Hematopoietic multipotent progenitor cell (in vitro differentiated cells): Measurements from ENCODE around the gene DOCK7. TPM values are rescaled to one million over a fixed set of nuclear protein-coding genes. Genes with fewer than 3 reads are reported as not detected.

ENCODE experiments used
- DNase-seq, 3 donors: peaks; one replicate each; pipeline ENCODE4 v3.0.0-alpha.2; 2011 to 2015; ENCODE audit warnings: low read depth in 2 of 3, low spot score in 2 of 3
- total RNA-seq: library from RNA; depleted of rRNA; stranded (reverse); fragments of >200 nt; gene quantifications from one replicate; pipeline ENCODE4 v1.2.3, GENCODE V29; 2012

DOCK7 gene
- total RNA-seq, 1 donor: 15.3 TPM

DNA sequence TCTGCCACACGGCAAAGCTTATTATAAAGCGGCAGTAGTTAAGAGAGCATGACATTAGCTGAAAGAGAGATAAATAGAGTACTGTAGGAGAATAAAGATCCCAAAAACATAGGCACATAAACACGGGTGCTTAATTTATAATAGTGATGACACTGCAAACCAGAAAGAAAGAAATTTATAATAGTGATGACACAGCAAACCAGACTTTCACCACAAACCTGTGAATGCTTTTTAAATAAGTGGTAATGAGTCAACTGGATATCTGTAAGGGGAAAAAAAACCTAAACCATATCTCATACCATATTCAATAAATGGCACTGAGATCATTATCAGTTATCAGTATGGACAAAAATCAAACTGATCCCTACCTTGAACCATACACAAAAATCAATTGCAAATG lies 225.8 kb downstream of the DOCK7 start:
- peak in 2 of 3 donors; percentile 9 to 21 for DNase-seq

DNA sequence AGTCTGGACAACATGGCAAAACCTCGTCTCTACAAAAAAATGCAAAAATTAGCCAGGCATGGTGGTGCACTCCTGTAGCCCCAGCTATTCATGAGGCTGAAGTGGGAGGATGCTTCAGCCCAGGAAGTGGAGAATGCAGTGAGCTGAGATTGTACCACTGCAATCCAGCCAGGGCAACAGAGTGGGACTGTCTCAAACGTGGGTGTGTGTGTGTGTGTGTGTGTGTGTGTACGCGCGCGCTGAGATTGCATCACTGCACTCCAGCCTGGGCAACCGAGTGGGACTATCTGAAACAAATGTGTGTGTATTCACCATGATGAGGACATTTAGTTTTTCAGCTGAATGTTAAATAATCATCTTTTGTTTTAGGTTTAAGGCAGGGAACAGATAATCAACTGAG lies 230.2 kb downstream of the DOCK7 start:
- DNase-seq: no peak

DNA sequence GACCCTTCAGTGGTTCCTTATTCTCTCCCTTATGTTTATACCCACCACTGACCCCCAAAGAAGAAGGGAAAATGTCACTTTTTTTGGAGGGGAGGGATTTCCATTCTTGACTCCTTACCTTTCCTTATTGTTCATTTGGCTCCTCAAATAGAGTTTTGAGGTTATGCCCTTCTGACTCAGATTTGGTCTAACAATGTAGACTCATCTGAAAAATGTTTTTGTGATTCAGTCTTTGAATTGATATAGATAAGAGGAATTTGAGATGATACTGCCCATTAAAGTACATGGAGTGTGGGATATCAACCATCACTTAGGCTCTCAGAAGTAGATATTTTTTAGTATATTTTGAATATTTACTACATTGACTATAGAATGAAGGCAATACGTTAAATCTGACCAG lies 235.2 kb downstream of the DOCK7 start:
- no peak for DNase-seq

DNA sequence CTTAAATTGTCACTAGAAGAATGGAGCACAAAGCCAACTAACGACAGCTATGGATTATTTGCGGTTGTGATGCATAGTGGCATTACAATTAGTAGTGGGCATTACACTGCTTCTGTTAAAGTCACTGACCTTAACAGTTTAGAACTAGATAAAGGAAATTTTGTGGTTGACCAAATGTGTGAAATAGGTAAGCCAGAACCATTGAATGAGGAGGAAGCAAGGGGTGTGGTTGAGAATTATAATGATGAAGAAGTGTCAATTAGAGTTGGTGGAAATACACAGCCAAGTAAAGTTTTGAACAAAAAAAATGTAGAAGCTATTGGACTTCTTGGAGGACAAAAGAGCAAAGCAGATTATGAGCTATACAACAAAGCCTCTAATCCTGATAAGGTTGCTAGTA lies 237.9 kb downstream of the DOCK7 start:
- DNase-seq: no peak

DNA sequence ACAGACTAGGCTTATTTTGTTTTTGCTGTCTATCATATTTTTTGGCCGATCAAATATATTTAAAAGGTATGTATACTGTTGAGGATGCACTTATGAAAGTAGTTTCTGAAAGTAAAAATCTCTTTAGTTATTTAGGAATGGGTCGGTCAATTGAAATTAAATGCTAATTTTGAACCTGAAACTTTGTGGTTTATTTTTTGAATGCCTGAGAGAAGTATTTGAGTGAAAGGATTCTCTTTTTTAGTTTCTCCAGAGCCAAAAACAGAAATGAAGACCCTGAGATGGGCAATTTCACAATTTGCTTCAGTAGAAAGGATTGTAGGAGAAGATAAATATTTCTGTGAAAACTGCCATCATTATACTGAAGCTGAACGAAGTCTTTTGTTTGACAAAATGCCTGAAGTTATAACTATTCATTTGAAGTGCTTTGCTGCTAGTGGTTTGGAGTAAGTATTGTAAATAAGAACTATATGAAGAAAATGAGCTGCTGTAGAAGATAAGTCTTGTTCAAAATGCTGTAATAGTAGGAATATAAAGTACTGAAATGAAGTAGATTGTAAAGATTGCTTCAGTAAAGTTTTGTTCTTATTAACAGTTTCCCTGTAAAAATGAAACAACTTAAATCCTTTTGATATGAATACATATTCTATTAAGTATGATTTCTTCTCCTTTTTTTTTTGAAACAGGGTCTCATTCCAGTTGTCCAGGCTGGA lies 239.8 kb downstream of the DOCK7 start:
- DNase-seq: no peak

DNA sequence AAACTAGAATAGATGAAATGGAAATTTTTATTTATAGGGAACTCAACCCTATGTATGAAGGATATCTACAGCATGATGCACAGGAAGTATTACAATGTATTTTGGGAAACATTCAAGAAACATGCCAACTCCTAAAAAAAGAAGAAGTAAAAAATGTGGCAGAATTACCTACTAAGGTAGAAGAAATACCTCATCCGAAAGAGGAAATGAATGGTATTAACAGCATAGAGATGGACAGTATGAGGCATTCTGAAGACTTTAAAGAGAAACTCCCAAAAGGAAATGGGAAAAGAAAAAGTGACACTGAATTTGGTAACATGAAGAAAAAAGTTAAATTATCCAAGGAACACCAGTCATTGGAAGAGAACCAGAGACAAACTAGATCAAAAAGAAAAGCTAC lies 243.5 kb downstream of the DOCK7 start:
- no peak for DNase-seq

DNA sequence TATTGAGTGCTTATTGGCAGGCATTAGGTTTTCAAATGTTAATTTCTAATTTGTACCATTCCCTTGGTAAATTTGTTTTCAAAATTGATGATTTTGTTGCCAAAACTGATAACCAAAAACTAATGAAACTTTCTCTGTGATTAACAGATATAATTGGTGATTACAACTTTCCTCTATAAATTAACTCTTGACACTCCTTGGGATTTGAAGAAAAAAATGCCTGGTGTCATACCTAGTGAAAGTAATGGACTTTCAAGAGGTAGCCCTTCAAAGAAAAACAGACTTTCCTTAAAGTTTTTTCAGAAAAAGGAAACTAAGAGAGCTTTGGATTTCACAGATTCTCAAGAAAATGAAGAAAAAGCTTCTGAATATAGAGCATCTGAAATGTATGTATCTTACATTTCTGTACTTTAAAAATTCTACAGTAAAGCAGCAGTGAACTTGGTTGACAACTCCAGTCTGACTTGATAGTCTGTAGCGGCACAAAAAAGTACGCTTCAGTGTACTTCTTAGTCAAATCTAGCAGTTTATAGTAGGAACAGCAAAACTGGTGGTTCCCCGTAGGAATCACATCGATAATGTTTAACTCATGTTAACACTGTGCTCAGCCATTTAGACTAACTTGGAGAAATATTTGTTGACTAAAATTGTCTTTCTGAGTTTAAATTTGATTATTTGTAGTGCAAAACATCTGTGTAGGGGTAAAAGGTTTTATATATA lies 248.4 kb downstream of the DOCK7 start:
- DNase-seq: peak in 2 of 3 donors; percentile 18 to 22

DNA sequence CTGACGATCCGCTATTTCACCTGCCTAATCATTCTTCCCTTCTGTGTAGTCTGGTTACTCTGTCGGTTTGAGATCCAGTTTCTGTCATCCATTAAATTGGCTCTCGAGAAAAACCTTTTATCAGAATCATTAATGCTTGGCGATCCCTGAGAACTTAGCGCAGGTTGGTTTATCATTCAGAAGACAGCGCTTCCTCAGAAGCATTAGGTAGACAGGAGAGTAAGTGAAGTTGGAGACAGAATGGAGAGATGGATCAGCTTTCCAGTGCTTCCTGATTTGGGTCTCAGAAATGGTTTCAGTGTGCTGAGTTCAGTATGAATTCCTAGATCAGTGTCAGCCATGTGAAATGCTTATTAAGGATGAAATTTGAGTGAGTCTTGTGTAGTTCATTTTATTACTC lies 250.0 kb downstream of the DOCK7 start:
- peak in 1 of 3 donors; percentile 9 for DNase-seq

DNA sequence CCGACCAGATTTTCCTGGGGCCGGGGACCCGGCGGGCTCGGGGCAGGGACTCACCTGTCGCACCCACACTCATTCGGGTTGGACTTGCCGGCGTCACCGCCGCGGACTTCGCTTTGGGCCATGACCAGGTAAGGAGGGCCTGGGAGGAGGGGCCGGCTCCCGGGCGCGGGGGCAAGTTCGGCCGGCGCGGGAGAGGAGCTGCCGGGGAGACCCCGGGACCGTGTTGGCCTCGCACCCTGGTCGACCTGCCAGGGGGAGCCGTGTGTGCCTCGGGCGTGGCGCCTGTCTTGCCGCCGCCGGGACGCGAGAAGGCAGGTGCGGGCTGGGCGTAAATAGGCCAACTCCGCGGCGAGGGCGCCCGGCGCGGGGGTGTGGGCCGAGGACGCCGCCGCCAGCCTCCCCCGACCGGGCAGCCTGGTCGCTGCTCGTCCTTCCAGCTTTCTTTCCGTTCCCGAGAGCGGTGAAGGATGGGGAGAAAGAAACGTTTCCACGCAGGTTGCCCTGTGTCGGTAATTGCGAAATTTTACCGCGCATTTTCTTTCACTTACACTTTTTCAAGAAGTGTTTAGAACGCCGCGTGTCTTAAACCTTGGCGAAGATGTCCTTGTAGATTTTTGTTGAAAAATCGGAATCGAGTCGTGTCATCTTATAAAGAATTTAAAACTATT lies 250.8 kb downstream of the DOCK7 start:
- peak; percentile 18 to 26 (median 25) for DNase-seq

DNA sequence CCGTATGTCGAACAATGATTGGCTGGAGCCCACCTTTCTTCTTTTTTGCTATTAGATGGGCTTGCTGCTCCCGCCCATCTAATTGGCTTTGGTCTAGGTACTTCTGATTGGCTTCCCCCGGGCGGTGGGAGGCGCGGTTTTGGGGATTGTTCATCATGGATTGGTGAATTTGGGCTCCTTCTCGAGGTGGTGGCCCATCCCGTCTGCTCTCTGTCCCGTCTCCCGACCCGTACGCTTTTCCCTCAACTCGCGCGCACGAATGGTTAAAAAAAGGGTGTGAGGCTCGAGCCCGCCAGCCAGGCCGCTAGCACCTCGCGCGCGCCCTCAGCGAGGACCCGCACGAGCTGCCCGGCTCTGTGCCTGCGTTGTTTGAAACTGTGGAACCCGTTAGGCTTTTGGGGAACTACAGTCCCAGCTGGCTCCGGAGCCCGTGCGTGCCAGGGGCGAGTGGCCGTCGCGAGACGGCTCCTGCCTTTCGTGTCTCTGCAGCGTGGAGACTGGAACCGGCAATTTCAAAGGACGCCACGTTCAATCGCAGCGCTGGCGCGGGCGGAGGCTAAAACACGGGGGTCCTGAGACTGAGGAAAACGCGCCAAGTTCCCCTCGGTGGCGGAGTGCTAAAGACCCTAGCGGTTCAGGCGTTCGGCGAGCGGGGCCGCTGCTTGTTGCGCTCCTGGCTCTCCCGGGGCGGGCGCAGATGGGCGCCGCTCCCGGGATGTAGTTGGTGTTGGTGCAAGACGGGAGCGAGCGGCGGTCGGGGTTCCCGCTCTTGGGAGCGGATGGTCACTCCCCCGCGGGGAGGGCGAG lies 251.5 kb downstream of the DOCK7 start, which contains the start of gene USP1:
USP1 (plus strand) TSS at position 584 of the 807 bp plus-strand sequence. CDS start 2,819 bp downstream, outside the sequence.
- DNase-seq: peak; percentile 95 to 100 (median 100)

DNA sequence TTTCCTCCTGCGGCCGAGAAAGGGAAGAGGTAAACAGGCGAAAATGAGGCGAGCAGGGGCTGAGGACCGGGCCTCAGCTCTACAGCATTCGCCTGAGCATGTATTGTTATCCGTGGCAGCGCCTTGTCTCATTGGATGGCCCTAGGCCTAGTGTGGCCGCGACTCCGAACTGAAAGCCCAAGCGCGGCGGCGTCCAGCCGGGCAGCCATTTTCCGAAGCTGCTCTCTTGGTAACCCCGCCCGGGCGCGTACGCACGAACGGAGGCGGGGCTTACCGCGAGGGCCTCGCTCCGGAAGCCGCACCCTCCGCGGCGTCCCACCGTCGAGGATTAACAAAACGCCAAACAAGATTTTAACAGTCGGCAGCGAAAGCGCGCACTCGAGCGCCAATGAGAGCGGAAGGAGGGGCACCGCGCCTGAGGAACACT lies 252.1 kb downstream of the DOCK7 start:
- DNase-seq: peak in 1 of 3 donors; percentile 94

DNA sequence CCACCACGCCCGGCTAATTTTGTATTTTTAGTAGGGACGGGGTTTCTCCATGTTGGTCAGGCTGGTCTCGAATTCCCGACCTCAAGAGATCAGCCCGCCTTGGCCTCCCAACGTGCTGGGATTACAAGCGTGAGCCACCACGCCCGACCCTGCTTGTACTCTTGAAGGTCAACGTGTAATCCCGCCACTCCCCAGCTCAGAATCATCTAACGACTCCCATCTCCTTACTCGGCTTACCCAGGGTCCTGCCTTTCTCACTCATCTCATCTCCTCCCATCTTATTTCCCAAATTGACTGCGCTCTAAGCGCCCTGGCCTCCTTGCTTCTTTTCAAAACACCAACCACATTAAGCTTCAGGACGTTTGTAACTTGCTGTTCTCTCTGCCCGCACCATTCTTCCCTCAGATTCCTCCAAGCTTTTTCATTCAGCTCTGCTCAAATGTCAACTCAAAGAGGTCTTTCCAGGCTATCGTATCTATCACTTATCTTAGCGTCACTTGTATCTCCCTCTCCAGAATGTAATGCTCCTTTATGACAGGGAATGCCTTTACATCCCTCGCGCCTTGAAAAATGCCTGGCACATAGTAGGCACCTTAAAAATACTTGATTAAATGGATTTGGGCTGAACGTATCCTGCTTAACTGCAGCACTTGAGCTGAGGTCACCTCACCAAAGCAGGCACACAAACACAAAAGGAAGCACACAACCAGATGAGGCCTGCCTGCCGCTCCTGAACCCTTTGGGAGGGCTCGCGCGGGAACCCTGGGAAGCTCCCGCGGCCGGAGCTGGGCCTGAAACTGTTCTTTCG lies 252.8 kb downstream of the DOCK7 start:
- no peak for DNase-seq

DNA sequence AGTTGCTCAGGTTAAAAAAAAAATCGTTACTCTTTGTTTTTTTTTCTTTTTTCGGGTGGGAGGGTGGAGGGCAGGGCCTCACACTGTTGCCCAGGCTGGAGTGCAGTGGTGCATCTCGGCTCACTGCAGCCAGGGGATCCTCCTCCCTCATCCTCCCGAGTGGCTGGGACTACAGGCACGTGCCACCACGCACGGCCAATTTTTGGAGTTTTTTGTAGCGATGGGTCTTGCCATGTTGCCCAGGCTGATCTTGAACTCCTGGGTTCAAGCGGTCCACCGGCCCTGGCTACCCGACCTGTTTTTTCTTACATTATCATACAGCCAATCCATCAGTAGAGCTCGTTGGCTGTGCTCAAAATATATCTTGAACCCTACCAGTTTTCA lies 253.6 kb downstream of the DOCK7 start:
- no peak for DNase-seq

DNA sequence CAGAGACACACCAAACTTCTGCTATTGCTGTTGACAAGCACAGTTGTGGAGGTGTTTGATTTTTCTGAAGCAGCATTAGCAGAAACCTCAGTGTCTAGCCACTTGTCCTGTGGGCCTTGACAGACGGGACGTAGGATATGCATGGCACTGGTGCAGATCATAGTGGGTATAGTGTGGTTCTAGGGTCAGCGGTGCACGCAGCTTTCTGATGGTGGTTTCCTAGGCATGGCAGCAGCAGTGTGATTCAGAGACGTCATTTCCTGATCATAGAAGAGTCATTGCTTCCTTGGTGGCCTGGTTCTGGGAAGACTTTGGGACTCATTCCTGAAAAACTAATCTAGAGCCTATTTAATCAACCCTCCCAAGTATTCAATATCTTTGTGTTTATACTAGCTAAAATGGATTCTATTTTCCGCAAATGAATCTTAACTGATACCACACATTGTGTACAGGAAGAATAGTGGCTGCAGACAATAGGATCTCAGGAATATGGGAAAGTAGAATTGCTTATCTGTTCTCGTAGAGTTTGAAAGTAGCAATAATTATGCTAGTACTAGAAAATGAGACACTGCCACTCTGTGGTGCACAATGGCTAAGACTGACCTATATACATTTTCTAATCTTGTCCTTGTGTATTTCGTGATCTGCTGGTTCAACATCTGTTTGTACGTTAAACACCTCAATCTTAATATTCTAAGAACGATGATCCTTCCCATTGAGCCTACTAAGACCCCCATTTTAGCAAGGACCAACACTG lies 254.1 kb downstream of the DOCK7 start:
- DNase-seq: peak in 1 of 3 donors; percentile 27

DNA sequence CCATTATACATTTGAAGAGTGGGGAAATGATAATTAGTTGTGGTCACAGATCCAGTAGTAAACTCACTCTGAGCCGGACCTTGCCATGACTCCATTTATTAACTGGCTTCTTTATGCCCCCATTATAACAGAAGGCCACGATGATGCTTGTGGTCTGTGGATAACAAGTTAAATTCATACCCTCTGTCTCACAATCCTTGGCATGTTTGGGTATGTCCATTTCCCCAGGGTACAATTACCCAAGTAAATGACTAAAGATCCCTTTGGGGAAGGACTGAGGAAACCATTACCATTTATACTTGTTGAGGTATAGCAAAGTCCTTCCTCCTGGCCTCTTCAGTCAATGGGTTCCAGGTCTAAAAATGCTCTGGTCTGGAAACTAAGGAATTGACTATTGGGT lies 258.6 kb downstream of the DOCK7 start:
- no peak for DNase-seq

DNA sequence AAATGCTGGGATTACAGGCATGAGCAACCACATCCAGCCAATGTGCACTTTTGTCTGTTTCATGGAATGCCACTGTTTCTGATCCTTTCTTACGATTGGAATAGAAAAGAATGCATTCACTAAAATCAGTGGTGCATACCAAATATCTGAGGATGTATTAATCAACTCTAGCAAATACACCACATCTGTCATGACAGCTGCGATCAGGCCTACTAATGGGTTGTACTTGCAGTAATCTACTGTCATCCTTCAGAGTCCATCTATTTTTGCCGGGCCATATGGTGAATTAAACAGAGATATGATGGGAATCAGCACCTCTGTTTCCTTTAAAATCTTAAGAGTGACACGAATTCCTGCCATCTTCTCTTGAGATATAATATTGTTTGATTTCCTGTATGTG lies 259.8 kb downstream of the DOCK7 start:
- no peak for DNase-seq

DNA sequence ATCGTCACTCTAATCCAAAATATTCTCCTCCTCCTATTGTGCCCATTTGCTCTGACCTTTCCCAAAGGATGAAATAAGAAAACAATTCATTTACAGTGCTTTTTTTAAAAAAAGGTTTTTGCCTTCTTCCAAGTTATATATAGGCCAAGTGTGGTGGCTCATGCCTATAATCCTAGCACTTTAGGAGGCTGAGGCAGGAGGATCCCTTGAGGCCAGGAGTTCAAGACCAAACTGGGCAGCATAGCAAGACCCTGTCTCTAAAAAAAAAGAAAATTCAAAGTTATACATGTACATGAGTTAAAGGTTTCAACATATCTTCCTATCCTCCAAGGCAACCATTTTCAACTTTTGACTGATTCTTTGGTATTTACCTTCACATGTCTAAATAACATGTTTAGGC lies 261.4 kb downstream of the DOCK7 start:
- DNase-seq: no peak

DNA sequence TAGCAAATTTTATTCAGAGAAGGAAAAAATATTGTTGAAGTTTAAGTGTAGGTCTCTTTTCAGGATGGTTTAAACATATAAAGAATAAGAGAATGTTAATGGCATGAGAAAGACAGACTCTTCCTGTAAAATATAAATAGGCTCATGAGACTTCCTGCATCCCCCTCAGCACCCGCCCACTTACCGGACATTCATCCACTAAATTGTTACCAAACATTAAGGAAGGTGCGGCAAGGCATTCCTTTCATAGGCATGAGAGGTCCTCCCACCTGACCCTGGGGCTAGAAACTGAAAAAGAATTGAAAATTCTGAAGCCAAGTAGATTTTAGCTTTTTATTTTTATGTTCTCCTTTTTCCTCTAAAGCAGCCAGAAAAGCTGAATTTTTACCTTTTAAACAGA lies 261.9 kb downstream of the DOCK7 start:
- DNase-seq: no peak

DNA sequence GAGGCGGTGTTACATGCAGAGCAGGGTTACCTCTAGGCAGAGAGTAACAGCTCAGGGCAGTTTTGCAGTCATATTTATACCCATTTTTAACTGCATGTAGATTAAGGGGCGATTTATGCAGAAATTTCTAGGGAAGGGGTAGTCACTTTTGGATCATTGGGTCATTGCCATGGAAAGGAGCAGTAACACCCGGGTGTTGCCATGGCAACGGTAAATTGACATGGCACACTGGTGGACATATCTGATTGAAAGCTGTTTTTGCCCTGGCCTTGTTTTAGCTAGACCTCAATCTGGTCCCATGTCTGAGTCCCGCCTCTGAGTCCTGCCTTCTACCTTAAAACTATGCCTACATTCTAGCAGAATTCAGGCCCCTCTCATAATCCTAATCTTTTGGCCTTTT lies 263.1 kb downstream of the DOCK7 start:
- no peak for DNase-seq
